ENCODE measurements around the gene NFIB.

The NFIB gene

DNA sequence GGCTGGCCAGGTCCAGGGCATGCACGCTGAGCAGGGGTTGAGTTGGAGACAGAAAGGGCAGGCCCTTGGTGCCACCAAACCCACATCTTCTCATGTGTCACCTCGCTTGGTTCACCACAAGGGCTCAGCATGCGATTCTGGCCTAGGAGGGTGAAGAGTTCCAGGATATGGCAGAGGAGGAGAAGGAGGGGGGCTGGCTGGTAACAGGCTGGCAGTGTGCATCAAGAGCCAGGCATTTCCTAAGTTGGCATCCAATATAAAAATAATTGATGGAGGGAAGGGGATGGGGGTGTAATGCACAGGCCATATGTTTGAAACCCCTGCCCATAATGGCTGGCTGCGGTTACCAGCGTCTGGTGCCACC lies 255.6 kb downstream of the NFIB start:
- no peak for DNase-seq

DNA sequence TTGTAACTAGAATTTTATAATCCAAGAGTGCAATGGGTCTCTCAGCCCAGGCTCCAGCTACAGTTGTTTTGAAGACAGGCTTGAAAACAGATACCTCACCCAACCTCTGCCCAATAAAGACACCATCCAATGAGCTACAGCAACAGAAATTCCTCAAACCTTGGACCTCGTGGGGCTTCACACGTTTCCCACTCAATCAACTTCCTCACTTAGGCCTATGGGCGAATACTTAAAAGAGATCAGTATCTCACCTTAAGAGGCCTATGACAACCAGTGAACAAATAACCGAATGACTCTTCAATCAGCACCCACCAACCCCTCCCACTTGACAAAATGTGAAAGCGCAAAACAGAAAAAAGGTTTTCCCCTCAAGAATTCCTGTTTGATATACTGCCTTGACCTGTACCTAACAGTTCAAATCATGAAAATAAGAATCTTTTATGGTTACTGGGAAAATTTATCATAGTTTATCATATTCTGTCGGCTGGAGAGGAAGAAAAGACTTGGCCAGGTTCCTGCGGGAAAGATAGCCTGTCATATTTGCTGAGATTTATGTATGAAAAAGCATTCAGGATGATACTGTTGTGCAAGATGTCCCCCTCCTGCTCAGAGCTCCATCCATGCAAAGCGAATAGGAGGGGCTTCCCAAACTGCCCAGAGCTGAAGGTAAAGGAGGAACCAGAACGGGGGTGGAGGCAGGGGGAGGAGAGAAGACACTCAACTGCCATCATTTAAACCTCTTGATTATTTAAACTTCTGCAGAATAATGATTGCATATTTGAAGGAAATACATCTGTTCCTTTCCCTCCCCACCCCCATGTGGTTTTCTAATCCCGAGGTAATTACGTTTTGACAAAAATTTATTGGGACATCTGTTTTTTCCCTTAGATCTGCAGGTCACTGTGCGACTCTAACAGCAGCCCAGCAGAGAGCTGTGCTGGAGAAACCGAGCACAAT lies 256.3 kb downstream of the NFIB start:
- DNase-seq, result no peak

DNA sequence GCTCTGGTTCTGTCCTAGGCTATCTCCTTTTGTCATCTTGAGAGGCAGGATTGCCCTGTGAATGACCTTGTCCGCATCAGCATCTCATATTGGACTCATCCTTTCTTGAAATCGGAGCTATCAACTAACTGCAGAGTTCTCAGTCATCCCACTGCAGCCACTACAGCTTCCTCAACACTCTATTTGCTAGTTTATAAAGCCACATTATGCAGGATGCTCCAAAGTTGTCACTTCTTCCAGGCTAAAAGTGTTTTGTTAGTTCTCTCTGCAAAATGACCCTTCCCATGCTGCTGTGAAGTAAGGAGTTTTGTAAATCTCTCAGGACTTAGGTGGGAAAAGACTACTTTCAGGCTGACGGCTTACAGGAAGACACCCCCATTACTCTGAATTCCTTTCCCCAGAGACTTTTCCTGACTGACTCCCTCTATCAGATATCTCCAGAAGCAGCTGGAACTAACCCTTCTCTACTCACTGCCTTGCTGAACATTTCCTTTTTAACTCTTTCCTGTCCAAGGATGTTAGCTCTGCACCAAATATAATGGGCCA lies 257.6 kb downstream of the NFIB start:
- no peak for DNase-seq

- no peak for DNase-seq
Measured at GRCh38 chr9:14054096-14054495, 259.8 kb downstream of the NFIB start.

DNA sequence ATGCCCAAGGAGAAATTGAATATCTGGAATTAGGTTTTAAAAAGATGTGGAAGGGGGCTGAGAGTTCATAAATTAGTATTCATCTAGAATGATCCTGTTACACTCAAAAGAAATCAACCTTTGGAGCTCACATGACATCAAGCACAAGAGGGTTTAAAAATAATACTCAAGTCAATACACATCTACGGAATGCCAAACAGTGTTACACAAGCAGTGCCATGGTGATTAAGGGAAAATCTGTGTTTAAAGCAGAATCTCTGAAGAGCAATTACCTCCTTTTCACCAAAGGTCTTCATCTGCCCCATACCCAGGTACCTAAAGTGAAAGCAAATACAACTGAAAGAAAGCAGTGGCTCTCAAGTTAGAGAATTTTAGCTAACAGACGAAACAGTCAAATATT lies 261.6 kb downstream of the NFIB start:
- no peak for DNase-seq

DNA sequence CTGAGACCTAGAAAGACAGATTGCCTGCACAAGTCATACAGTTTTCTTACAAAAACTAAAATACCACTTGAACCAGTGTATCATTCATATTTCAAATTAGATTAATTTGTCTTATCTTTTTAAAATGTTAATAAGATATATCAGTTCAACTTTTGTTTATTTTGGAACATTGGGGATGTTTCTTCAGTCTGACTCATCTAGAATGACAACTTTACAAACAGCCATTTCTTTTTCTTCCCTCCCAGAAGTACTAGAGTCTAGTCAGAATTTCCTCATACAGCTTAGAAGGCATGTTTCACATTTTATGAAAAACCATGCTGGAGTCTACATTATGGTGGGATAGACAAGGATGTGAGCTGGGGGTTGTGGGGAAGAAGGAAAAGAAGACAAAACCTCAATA lies 262.5 kb downstream of the NFIB start:
- DNase-seq, result no peak

- no peak for DNase-seq
Measured at GRCh38 chr9:14043483-14043882, 270.5 kb downstream of the NFIB start.

DNA sequence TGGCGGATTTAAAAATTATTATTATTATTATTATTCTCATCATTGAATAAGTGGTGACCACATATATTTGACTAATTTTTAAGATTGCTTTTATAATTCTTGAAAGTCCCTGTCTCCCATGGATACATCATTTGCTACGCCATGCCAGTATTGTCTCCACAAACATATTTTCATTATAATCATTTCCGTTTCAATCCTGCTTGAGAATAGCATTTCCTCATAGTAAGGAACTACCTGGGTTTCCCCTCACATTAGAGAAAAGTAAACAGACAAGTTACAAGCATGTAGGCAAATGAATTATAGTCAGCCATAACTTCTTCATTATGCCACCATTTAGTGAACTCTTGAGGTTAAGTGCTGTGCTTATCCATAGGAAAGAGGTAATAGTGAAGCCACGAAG lies 276.6 kb downstream of the NFIB start:
- DNase-seq, result no peak

- DNase-seq, result no peak
Measured at GRCh38 chr9:14033067-14033466, 280.9 kb downstream of the NFIB start.
